Heart left ventricle (tissue), 16 donors: Measurements from ENCODE around the gene KRT16. TPM values are rescaled to one million over a fixed set of nuclear protein-coding genes. Genes with fewer than 3 reads are reported as not detected.

Experiments used
- ATAC-seq, 4 donors: fragments of 200-7000 bp; cut with Tn5 transposase; one replicate each; pipeline ENCODE4 v1.9.1; 2020 to 2022; ENCODE audit warnings: moderate library complexity in 4 of 4, mild to moderate bottlenecking in 3 of 4, moderate number of reproducible peaks in 1 of 4
- DNase-seq, 5 donors: peaks; one replicate each; pipeline ENCODE4 v3.0.0-alpha.2; 2020
- H3K27ac ChIP-seq, 12 donors: fragments of 200-600 bp; sonication (generic) in 4 of 12; one replicate each; pipeline versions ENCODE4 v1.5.0 to v1.8.0; 2016 to 2022; ENCODE audit warnings: mild to moderate bottlenecking in 2 of 12
- H3K27me3 ChIP-seq, 9 donors: fragments of 200-600 bp; sonication (generic) in 2 of 9; one replicate each; pipeline versions ENCODE4 v1.5.1 to v1.8.0; 2016 to 2022; ENCODE audit warnings: mild to moderate bottlenecking in 3 of 9
- H3K36me3 ChIP-seq, 9 donors: fragments of 200-600 bp; sonication (generic) in 2 of 9; one replicate each; pipeline versions ENCODE4 v1.5.0 to v1.8.0; 2018 to 2022; ENCODE audit warnings: mild to moderate bottlenecking in 2 of 9
- H3K4me1 ChIP-seq, 12 donors: fragments of 200-600 bp; sonication (generic) in 4 of 12; one replicate each; pipeline versions ENCODE4 v1.5.0 to v1.8.0; 2016 to 2022; ENCODE audit warnings: mild to moderate bottlenecking in 3 of 12
- H3K4me3 ChIP-seq, 12 donors: fragments of 200-600 bp; sonication (generic) in 4 of 12; one replicate each; pipeline versions ENCODE4 v1.5.0 to v1.8.0; 2017 to 2022; ENCODE audit warnings: mild to moderate bottlenecking in 9 of 12, moderate library complexity in 4 of 12
- H3K9me3 ChIP-seq, 12 donors: fragments of 200-600 bp; sonication (generic) in 4 of 12; one replicate each; pipeline versions ENCODE4 v1.5.0 to v1.8.0; 2016 to 2022; ENCODE audit warnings: mild to moderate bottlenecking in 1 of 12
- POLR2A ChIP-seq, 2 donors: fragments of 450-650 bp; IDR thresholded peaks; one replicate each; pipeline ENCODE4 v1.6.1; 2017; ENCODE audit warnings: antibody characterized with exemption in 2 of 2, mild to moderate bottlenecking in 2 of 2, moderate library complexity in 2 of 2
- WGBS, 4 donors: extraction: QIAGEN DNeasy Blood & Tissue Kit in 2 of 4; methylation state at CpG; one replicate each; pipeline versions ENCODE4 v1.1.5 to v1.1.7; 2013 to 2018; 5-methylcytosine and 5-hydroxymethylcytosine counted together
- intact Hi-C, 10 donors: fragments of 100-400 bp; cut with DNase I; formaldehyde crosslinking; loops; one replicate each; pipeline versions ENCODE4 v1.11.1 to v1.14.2; 2022
- polyA plus RNA-seq, 2 donors: library from polyadenylated mRNA; stranded (reverse); fragments of 200-250 nt; gene quantifications; one replicate each; pipeline ENCODE4 v1.2.3, GENCODE V29; 2013
- total RNA-seq, 9 donors: library from RNA; depleted of rRNA in 2 of 9; stranded (reverse); fragments of >200 nt in 2 of 9; fragmentation: NEBNext Ultra II Directional in 3 of 9; extraction: Animal tissue kit (Norgen Biotek cat#: 25700) in 3 of 9; gene quantifications; one replicate each; pipeline versions ENCODE4 v1.1.0 to v1.2.4, GENCODE V29; 2016 to 2023
- TF ChIP-seq, protein P1 (sequence below), 12 donors: fragments of 200-600 bp; sonication (generic) in 4 of 12; IDR thresholded peaks; one replicate each; pipeline versions ENCODE4 v1.5.0 to v1.8.0; 2018 to 2022; ENCODE audit warnings: antibody characterized with exemption in 12 of 12, mild to moderate bottlenecking in 5 of 12
- donor health status: ischemic (EF 13 %, LVEDD 7.1; RV severe dilation, severe dysfunction).
- donor health status: healthy with polysubstance abuse.
- donor health status: DM: no; HTN: yes; CAD: no.
- donor health status: DM: no; HTN: no; CAD: no.
- donor health status: ischemic (EF 25% LVEDD 6.9; RV normal size, moderate dysfunction).
- donor health status: ischemic (EF 25% LVEDD 5.7; RV mildly dilated, moderate dysfunction).
- donor health status: healthy.
- donor health status: DM: yes; HTN: yes; CAD: no.
- donor health status: ischemic (EF 35%, LVEDD 5.7; RV mildly dilated, moderate dysfunction).
- donor health status: nonischemic (EF 11% LVEDD 7.7; RV severe dilation, severe dysfunction).
- donor health status: DM: yes; HTN: yes; CAD: no.
- donor health status: PGD.
- donor health status: ischemic (EF 29% LVEDD 5.4; RV normal size, mild dysfunction).
- donor health status: nonischemic (EF 23%, LVEDD 6.1; RV moderate dilation, normal function).

Gene KRT16
- total and polyA plus RNA-seq, 11 donors, result 0.06 TPM; not detected in 10

DNA sequence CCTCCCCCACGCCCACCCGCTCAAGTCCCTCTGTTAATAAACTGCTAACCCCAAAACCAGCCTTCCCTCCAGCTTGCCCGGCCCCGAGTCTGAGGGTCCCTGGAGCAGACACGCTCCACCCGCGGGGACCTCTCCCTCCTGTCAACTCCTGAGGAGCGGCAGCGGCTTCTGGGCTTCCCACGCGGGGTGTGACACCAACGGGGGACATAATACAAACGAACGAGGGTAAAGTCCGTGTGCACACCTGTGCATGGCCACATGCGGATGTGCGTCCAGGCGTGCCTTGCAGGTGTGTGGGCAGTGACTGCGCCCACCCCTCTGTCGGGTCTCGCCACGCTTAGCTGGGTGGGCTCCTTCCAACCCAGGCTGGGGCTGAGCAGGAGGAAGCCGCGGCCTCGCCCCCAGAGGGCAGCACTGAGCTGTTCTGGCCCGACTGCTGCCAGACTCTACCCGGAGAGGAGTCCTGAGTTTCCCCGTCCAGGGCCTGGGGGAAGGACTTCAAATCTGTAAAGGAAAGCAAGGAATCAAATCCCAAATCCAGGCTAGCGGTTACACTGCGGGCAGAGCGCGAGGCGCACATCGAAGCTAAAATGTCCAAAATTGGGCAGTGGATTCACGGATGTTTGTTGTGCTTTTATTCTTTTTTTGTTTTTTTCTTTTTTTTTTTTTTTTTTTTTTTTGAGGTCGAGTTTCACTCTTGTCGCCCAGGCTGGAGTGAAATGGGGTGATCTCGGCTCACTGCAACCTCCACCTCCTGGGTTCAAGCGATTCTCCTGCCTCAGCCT, 36.0 kb upstream of the KRT16 start:
- H3K4me1 ChIP-seq, result peaks cover 0 to 29% (median 8%) of the 10 kb centered on the region in 12 donors
- intact Hi-C loops, result loop anchor here (1.0 to 10.0 kb wide), 17 partner anchors 14 to 846 kb away; partner anchors contain the start of gene KRT14 (in 1 of the 10)
- H3K27me3 ChIP-seq, result no peaks in the 10 kb centered on the region
- no peaks in the 10 kb centered on the region for H3K9me3 ChIP-seq
- 7 to 10% (median 7%) methylated on average over 30 to 39 of the region's 39 CpGs for WGBS, 4 donors
- peak overlapping the region in 11 of 12 donors; percentile 2 to 57 (median 45) for H3K4me3 ChIP-seq
- peak overlapping the region in 2 of 12 donors; percentile 38 to 41 for H3K27ac ChIP-seq
- H3K36me3 ChIP-seq, result no peaks in the 10 kb centered on the region
- peak; percentile 90 to 96 (median 92) for ATAC-seq
- peak; percentile 83 to 91 (median 85) for DNase-seq
- no peak for TF ChIP-seq POLR2A (IDR thresholded peaks at IDR 0.05)
- TF ChIP-seq, protein P1, sequence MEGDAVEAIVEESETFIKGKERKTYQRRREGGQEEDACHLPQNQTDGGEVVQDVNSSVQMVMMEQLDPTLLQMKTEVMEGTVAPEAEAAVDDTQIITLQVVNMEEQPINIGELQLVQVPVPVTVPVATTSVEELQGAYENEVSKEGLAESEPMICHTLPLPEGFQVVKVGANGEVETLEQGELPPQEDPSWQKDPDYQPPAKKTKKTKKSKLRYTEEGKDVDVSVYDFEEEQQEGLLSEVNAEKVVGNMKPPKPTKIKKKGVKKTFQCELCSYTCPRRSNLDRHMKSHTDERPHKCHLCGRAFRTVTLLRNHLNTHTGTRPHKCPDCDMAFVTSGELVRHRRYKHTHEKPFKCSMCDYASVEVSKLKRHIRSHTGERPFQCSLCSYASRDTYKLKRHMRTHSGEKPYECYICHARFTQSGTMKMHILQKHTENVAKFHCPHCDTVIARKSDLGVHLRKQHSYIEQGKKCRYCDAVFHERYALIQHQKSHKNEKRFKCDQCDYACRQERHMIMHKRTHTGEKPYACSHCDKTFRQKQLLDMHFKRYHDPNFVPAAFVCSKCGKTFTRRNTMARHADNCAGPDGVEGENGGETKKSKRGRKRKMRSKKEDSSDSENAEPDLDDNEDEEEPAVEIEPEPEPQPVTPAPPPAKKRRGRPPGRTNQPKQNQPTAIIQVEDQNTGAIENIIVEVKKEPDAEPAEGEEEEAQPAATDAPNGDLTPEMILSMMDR (IDR thresholded peaks at IDR 0.05), result peak; percentile 84 to 98 (median 92)

DNA sequence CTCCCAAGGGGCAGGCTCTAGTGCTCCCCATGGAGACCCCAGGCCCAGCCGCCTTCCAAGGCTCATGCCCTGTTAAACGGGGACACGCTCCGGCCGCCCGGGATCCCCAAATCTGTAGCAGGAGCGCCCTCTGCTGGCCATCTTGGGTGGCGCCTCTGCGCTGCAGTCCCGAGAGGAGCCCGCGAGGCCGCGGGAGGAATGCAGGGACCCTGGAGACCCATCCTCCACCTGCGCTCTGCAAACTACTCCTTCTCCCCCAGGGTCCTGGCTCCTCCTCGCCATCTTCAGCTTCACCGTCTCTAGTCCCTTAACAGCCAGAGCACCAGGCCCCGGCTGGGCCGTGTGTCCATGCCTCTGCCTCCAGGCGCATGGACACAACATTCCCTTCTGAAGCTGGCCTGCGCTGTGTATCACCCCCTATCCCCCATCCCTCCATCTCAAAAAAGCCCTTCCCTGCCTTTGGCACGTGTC, 35.4 kb upstream of the KRT16 start:
- TF ChIP-seq, protein P1 (IDR thresholded peaks at IDR 0.05), result peak; percentile 90 to 98 (median 96)
- no peak for TF ChIP-seq POLR2A (IDR thresholded peaks at IDR 0.05)
- DNase-seq, result peak; percentile 83 to 95 (median 88)
- no peaks in the 10 kb centered on the region for H3K36me3 ChIP-seq
- H3K9me3 ChIP-seq, result no peaks in the 10 kb centered on the region
- H3K27me3 ChIP-seq, result no peaks in the 10 kb centered on the region
- H3K4me3 ChIP-seq, result peak overlapping the region in 11 of 12 donors; percentile 2 to 57 (median 45)
- peaks cover 0 to 29% (median 8%) of the 10 kb centered on the region in 12 donors for H3K4me1 ChIP-seq
- 0 to 3% (median 1%) methylated on average over 20 to 22 of the region's 22 CpGs for WGBS, 4 donors
- intact Hi-C loops, result loop anchor here (1.0 to 10.0 kb wide), 17 partner anchors 14 to 846 kb away; partner anchors contain the start of gene KRT14 (in 1 of the 10)
- peak overlapping the region in 2 of 12 donors; percentile 38 to 41 for H3K27ac ChIP-seq
- ATAC-seq, result peak; percentile 70 to 92 (median 86)

DNA sequence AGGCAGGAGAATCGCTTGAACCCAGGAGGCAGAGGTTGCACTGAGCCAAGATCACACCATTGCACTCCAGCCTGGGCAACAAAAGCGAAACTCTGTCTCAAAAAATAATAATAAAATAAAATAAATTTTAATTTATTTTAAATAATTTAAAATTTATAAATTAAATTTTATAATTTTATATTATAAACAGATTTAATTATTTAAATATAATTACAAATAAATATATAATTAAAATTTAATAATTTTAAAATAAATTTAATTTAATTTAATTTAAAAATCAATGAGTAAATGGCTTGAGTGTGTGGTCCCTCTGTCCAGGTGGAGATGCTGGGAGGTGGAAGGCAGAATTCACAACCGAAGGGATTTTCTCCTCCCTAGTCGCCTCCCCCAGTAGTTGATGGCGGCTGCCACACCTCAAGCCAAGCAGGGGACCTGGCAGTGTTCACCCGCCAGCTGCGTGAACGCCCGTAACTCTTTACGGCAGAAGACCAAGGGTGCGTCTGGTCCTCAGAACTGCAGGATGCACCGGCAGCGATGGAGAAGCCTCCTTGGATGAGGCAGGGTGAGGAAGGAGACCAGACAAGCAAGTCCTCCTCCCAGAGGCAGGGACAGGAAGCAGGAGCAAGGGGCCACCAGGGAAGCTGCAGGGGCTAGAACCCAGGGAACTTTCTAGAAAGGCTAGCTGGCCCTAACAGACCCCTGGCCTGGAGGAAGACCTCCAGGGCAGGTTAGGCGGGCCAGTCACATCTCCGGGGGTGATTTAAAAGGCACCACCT, 34.7 kb upstream of the KRT16 start:
- WGBS, 4 donors, result 70 to 75% (median 74%) methylated on average over 15 of the region's 15 CpGs
- H3K27me3 ChIP-seq, result no peaks in the 10 kb centered on the region
- H3K4me1 ChIP-seq, result peaks cover 0 to 29% (median 8%) of the 10 kb centered on the region in 12 donors
- intact Hi-C loops, result loop anchor here (5.0 to 10.0 kb wide), 9 partner anchors 62 to 845 kb away; partner anchors contain the start of gene KRT14 (in 1 of the 10)
- H3K36me3 ChIP-seq, result no peaks in the 10 kb centered on the region
- DNase-seq (no peak), ATAC-seq (no peak)
- H3K27ac ChIP-seq, result no peak overlapping the region
- no peaks in the 10 kb centered on the region for H3K9me3 ChIP-seq
- TF ChIP-seq, protein P1 (IDR thresholded peaks at IDR 0.05), result no peak
- TF ChIP-seq POLR2A (IDR thresholded peaks at IDR 0.05), result no peak
- H3K4me3 ChIP-seq, result no peak overlapping the region
